Hematopoietic multipotent progenitor cell treated with erythropoietin and hydrocortisone succinate and interleukin-3 and kit ligand, for 6 days (in vitro differentiated cells): ENCODE measurements around the gene TBC1D20.
"Not testable (repeated sequence)": the region's sequence is repeated elsewhere in the genome, so short reads cannot be mapped to it uniquely, and the experiment has no call there.

ENCODE experiments used
- DNase-seq: peaks from one replicate; pipeline ENCODE4 v3.0.0-alpha.2; 2015

The TBC1D20 gene

DNA sequence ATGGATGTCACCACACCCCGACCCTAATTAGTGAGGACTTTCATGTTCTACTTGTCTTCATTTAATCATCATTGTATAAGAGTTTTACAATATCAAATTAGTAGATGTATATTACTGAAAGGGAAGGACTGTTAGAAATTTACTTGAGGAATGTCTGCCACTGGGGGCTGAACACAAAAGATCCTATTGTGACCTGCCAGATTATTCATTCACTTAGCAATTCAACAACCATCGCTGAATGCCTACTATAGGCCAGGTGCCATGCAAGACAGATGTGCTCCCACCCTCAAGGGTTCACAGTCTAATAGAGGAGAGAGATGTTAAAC, 62.2 kb downstream of the TBC1D20 start:
- DNase-seq, result no peak

DNA sequence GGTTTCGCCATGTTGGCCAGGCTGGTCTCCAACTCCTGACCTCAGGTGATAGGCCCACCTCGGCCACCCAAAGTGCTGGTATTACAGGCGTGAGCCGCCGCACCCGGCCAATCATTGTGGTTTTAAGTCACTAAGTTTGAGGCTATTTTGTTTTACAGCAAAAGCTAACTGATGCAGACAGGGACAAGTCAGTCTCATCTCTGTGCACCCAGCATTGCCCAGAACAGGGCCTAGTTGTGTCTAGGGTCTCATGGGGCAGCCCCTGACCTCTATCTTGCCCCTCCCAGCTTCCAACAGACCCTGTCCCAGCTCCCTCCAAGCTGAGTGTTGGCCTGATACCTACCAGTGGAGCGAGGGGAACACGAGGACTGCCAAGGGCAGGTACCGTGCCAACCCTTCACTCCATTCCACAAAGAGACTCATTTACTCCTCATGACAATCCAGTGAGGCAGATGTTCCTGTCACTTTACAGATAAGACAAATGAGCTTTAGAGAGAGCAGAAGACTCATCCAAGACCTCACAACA, 63.1 kb downstream of the TBC1D20 start:
- peak; percentile 59 for DNase-seq

DNA sequence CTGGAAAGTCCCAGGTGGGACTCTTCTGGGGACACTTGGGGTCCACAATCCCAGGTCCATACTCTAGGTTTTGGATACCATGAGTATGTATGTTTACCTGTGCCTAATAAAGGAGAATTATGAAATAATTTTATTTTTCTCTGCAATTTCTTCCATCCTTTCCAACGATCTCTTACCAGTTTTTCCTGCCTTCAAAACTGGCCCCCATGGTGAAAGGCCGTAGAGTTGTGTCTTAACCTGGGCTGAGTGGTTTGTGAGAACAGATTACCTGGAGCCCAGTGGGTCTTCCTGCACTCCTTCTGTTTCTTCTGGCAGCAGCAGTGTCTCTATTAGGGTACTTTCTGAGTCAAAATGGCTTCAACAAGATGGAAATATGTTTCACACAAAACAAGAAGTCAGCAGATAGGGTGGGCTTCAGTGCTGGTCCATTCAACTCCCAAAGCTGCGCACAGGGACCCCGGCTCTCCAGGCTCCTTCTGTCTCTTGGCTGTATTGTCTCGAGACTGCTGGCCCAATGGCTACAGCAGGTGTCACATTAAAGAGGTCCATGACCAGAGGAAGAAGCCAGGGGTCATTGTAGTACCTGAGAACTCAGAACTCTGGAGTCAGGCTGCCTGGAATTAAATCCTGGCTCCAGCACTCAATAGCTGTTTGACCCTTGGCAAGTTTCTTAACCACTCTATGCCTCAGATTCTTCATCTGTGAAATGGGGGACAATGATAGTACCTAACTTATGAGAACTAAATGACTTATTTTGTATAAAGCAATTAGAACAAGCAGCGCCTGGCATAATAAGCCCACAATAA, 64.7 kb downstream of the TBC1D20 start:
- DNase-seq, result no peak

DNA sequence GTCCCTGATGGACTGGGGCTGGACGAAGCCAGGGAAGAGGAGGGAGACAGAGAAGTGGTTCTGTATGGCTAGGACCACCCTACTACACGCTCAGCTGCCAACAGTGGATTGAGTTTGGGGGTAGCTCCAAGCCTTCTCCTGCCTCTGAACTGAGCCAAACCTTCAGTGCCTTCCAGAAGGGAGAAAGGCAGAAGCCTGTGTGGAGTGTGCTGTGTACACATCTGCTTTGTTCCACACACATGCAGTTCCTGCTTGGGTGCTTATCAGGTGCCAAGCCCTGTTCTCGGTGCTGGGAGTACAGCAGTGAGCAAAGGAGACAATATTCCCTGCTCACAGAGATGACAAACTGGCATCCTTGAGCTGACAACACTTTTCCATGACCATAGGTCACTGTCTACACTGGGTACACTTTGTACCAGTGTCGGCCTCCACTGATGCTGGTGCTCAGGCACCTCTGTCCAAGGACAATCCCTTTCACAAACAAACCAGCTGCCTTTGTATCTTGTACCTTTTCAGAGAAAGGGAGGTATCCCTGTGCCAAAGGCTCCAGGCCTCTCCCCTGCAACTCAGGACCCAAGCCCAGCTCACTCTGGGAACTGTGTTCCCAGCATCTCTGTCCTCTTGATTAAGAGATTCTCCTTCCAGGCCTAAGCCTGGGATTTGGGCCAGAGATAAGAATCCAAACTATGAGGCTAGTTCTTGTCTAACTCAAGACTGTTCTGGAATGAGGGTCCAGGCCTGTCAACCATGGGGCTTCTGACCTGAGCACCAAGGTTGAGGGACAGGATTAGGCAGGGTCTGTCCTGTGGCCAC, 65.5 kb downstream of the TBC1D20 start:
- no peak for DNase-seq

DNA sequence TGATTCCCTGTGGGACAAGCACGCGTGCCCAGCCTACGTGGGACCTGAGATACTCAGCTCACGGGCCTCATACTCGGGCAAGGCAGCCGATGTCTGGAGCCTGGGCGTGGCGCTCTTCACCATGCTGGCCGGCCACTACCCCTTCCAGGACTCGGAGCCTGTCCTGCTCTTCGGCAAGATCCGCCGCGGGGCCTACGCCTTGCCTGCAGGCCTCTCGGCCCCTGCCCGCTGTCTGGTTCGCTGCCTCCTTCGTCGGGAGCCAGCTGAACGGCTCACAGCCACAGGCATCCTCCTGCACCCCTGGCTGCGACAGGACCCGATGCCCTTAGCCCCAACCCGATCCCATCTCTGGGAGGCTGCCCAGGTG, 66.1 kb downstream of the TBC1D20 start:
- no peak for DNase-seq

DNA sequence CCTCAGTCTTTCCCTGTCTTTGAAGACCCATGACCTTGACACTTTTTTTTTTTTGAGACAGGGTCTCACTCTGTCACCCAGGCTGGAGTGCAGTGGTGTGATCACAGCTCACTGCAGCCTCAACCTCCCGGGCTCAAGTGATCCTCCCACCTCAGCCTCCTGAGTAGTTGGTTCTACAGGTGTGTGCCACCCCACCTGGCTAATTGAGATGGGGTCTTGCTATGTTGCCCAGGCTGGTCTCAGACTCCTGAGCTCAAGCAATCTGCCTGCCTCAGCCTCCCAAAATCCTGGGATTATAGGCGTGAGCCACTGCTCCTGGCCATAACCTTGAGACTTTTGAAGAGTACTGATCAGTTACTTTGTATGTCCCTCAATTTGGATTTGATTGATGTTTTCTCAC, 69.0 kb downstream of the TBC1D20 start:
- not testable (repeated sequence) for DNase-seq

DNA sequence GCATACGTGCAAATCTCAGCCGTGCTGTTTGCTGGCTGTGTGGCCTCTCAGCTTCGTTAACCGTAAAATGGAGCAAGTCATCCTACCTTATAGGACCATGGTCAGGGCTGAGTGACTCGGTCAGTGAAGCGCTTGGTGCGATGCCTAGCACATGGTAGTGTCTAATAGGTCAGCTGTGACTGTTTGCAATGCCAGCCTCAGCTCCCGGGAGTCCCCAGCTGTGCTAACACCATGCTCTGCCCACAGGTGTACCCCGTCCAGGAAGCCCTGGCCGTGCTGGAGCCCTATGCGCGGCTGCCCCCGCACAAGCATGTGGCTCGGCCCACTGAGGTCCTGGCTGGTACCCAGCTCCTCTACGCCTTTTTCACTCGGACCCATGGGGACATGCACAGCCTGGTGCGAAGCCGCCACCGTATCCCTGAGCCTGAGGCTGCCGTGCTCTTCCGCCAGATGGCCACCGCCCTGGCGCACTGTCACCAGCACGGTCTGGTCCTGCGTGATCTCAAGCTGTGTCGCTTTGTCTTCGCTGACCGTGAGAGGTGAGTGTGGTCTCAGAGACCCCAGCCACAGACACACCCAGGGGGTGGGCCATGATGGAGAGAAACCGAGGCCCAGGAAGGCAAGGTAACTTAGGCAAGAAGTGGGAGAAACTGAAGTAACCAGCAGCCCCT, 71.2 kb downstream of the TBC1D20 start:
- DNase-seq, result no peak

DNA sequence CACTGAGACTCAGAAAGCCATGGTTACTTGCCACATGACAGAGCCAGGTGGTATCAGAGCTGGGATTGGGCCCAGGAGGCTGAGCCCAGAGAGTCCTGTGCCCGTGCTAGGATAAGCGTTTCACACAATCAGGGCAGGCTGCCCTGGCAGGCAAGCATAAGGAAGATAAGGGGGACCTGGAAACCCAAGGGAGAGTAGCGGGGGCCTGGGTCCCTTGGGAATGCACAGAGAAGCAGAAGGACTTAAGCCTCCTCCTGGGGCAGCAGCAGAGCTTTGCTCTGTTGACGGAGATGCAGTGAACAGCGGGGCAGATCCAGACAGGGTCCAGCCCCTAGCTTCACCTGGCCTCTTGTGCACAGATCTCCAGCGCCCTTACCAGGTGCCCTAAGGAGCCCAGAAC, 73.1 kb downstream of the TBC1D20 start:
- DNase-seq, result no peak

DNA sequence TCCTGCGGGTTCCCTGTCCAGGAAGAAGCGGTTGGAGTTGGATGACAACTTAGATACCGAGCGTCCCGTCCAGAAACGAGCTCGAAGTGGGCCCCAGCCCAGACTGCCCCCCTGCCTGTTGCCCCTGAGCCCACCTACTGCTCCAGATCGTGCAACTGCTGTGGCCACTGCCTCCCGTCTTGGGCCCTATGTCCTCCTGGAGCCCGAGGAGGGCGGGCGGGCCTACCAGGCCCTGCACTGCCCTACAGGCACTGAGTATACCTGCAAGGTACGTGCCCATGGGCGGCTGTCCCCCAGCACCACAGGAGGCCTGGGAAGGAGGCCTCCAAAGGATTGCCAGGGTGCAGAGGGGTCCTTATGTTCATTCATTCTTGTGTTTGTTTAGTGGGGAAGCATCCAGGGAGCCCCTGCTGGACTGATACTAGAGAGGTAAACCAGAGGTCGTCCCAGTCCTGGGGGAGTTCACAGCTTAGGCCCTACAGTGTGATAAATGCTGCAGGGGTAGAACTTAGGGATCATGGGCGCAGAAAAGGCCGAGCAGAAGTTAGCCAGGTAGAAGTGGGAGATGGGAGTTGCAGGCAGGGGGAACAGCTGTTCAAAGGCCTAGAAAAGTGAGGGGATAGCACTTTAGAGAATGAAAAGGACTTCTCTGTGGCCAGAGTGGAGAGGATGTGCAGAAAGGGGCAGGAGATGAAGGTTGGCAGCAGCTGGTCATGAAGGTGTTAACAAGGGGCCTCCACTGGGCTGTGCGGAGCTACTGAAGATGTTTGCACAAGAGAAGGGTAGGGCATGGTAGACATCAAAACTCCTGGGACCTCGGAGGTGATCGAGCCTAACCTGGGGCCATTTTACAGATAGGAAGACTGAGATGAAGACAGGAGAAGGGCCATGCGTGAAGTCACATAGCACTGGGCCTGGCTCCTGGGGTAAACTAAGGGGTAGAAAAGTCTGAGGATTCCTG, 74.0 kb downstream of the TBC1D20 start:
- DNase-seq, result no peak

DNA sequence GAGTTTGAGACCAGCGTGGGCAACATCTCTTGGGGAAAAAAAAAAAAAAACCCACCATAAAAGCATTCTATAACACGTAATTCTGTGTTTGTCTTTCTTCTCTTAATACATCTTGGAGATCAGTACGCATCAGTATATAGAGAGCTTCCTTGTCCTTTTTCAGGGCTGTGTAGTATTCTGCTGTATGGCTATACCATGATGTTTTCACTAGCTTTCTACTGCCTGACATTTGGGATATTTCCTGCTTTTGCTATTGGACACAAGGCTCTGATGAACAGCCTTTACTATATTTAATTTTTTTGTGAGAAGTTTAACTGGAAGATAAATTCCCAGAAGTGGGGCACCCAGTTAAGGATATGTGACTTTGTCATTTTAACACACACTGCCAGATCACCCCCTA, 74.8 kb downstream of the TBC1D20 start:
- no peak for DNase-seq

DNA sequence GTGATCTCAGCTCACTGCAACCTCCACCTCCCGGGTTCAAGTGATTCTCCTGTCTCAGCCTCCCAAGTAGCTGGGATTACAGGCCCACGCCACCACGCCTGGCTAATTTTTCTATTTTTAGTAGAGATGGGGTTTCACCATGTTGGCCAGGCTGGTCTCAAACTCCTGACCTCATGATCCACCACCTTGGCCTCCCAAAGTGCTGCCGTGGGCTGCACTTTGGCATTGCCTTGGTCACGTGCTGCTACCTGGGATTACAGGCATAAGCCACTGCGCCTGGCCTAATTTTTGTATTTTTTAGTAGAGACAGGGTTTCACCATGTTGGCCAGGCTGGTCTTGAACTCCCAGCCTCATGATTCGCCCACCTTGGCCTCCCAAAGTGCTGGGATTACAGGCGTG, 75.7 kb downstream of the TBC1D20 start:
- not testable (repeated sequence) for DNase-seq
